Islet of Langerhans (tissue), 1 donor: Measurements from ENCODE around the gene ABCB9.
"Not testable (repeated sequence)": the region's sequence is repeated elsewhere in the genome, so short reads cannot be mapped to it uniquely, and the experiment has no call there.

Experiments used
- FAIRE-seq: peaks from one replicate; lab custom pipeline; 2011; peaks lifted over from hg19 to GRCh38; lab: Jason Lieb, UNC

The ABCB9 gene

DNA sequence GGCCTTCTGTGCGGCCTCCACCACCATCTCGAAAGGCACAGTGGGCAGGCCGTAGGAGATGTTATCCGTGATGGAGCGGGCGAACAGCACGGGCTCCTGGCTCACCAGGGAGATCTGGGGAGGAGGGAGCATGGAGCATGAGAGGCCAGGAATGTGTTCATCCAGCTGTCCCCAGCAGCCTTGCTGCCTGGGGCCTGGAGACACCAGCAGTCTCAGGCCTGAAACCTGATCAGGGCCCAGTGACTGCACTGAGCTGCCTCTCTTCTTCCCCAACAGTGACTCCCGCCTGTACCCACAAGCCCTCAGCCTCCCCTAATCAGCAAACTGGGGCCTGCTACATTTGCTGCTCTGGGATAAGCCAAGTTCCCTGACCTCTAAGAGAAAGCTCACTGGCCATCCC, 30.9 kb downstream of the ABCB9 start:
- no peak for FAIRE-seq

DNA sequence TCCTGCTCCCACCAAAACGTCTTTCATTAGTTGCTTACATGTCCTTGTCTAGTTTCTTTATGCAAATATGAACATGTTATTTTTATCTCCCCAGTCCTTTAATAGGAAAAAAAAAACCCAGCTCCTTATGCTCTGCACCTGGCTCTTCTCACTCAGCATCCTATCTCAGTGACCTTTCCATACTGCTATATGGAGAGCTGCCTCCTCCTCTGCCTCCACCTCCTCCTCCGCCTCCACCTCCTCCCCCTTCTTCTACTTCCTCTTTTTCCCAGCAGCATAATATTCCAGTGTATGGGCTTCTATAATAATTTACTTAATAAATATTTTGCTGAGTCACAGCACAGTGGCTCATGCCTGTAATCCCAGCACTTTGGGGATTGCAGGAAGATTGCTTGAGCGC, 31.5 kb downstream of the ABCB9 start:
- FAIRE-seq: no peak

DNA sequence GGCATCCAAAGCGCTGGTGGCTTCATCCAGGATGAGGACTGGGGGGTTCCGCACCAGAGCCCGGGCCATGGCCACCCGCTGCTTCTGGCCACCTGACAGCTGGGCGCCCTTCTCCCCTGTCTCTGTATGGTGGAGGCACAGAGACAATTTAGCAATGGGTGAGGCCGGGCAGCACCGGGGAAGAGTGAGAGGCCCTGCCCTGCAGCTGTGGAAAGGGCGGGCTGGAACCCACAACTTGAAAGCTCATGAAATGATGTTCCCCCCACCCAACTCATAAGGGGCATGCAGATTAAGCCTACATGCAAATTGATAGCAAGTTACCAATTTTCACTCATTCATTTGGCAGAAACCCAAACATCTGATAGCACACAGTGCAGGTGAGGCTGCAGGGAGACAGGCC, 34.1 kb downstream of the ABCB9 start:
- FAIRE-seq: no peak

DNA sequence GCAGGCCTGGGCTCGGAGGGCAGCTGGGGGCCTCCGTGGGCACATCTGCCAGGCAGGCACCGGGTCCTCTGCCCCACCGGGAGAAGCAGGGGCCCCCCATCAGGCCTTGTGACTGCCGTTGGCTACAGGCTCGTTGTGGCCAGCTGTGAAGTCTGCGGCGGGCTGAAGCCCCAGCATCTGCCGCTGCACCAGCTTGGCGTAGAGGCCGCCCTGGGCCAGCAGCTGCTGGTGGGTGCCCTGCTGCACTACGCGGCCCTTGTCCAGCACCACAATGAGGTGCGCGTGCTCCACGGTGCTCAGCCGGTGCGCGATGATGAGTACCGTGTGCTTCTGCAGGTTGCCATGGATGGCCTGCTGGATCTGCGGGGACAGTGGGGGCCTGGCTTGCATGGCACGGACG, 36.5 kb downstream of the ABCB9 start:
- no peak for FAIRE-seq

DNA sequence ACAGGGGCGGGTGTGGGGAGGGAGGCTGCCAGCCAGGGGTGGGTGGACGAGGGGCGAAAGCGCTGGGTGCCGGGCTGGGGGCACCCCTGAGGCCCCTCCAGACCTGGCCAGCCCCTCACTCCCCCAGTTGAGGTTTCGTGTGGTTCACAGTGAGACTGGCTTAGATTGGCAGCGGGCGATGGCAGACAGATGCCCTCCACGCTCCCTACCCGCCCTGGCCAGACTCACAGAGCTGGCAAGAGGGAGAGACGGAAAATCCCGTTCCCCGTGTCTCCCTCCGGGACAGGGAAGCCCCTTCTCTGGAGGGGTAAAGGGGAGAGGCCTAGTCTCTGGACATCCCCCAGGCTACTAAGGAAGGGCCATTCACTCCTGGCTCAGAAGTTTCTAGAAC, 37.1 kb downstream of the ABCB9 start:
- FAIRE-seq: no peak

DNA sequence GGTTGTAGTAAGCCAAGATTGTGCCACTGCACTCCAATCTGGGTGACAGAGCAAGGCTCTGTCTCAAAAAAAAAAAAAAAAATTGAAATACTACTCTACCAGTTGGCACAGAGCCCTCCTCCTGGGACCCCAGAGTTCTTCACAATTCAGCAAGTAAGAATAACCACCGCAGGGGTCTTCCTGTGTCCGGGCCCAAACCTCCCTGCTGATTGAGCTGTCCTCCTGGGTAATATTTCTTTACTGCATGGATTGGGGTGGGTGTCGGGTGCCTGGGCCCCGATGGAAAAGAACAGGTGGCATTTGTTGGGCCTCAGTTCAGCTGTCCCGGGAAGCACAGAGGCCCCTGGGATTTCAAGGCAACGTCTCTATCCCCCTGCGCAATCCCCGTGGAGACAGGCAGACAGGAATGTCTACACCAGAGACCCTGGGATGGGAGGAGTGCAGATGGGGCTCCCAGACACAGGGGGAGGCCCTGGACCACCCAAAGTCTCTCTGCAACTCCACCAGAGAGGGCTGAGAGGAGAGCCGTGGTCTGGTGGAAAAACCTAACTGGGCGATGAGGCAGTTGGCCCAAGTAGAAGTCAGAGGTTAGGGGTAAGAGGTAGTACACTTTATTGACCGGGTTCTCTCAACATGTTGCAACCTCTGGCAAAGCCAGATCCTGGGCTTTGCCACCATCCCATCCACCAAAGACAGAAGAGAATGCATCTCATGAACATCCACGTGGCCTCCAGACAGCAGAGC, 37.7 kb downstream of the ABCB9 start:
- no peak for FAIRE-seq

DNA sequence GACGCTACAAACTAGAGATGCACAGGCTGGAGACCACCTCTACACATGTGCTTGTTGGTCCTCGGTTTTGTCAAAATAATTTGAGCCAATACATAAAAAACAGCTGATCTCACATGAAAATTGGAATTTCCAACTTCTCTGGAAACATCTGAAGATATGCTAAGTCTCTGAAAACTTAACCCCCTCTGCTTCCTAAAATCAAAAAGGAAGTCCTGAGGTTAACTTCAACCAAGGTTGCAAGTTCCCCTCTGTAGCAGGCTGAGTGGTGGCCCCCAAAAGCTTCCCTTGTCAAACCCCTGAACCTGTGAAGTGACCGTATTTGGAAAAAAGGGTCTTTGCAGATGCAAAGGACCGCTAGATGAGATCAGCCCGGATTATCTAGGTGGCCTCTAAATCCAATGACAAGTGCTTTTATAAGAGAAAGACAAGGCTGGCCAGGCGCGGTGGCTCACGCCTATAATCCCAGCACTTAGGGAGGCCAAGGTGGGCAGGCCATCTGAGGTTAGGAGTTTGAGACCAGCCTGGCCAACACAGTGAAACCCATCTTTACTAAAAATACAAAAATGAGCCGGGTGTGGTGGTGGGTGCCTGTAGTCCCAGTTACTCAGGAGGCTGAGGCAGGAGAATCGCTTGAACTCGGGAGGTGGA, 38.4 kb downstream of the ABCB9 start:
- no peak for FAIRE-seq

DNA sequence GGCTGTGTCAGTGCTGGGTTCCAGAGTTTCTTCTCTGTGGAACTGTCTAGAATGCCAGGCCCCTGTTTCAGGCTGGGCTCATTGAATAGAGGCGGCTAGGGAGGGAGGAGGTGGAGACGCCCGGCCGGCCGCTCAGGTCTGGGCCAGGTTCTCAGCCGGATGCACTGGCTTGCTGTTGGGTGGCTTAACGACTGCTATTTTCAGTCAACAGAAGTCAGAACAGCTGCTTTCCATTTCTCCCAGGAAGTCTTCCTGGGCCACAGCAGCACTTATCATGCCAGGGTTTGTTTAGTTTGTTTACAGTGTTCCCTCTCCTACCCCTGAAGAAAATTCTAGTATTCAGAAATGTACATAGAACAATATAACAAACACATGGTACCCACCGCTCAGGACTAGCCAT, 44.3 kb downstream of the ABCB9 start:
- FAIRE-seq: no peak

DNA sequence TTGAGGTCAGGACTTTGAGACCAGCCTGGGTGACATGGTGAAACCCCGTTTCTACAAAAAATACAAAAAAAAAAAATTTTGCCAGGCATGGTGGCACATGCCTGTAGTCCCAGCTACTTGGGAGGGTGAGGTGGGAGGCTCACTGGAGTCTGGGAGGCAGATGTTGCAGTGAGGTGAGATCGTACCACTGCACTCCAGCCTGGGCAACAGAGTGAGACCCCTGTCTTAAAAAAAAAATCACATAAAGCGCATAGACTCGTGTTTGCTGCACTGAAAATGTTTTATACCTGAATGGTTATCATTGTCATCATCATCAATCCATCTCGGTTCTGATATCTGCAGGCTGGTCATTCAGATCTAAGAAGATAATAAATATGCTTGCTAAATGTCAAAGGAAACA, 45.6 kb downstream of the ABCB9 start:
- FAIRE-seq: no peak

DNA sequence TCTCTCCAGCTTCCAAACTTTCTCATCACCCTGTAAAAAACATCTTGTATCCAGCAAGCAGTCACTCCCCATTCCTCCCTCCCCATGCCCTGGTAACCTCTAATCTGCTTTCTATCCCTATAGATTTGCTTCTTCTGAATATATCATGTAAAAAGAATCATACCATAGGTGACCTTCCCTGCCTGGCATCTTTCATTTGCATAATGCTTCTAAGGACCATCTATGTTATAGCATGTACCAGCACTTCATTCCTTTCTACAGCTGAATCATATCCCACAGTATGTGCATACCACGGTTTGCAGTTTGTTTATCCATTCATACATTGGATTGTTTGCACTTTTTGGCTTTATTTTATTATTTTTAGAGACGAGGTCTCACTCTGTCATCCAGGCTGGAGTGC, 47.4 kb downstream of the ABCB9 start:
- FAIRE-seq: no peak

DNA sequence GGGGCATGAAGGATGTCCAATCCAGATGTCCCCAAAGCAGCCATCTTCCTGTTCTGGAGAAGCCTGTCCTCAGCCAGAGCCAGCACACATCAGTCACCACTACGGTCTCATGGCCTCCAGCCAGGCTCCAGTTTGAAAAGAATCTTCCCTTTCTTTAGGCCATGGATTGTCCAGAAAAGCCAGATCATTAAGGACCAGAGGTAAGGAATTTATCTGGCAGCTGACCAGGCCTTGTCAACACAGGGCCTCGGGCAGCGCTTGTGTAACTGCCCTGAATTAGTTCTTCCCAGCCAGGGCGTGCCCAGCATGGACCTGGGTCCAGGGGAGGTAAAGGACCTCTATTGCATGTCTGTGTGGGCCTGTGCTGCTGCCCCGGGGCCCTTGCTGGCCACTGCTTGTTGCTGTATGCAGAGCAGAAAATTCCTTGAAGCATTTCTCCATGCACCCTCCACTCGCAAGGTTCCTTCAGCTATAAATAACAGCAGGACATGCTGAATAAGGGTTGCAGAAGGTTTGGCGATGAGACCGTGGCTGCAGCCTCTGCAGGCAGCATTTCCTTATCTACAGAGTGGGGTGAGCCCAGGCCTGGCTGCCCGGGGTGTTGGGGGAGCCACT, 48.6 kb downstream of the ABCB9 start:
- no peak for FAIRE-seq

DNA sequence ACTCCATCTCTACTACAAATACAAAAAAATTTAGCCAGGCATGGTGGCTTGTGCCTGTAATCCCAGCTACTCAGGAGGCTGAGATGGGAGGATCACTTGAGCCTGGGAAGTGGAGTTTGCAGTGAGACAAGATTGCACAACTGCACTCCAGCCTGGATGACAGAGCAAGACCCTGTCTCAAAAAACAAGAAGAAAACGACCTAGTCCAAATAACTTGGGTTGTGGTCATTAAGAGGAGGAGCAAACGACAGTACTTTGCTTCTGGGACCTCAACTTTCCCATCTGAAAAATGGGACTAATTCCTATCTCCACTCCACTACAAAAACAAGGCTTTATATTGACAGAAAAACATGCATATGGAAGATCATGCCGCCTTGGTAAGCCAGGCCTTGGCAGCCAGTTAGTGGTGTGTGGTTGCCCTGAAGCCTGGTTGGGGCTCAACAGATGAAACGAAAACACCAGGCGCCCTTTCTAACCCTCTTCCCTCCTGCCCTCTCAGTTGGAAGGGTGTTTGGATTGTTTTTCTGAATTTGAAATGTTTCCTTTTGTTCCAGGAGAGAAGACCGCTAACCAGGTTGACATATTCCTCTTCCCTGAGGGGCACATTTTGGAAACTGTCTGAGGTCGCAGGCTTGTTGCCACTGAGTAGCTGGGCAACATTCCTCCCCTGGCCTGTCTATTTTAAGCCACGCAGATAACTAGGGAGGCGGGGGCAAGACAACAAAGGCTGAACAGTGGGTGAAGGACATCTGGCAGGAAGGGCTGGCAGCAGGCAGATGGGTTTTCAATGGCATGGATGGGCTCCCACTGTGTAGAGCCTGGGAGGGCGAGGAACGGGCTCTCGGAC, 56.6 kb downstream of the ABCB9 start:
- no peak for FAIRE-seq

DNA sequence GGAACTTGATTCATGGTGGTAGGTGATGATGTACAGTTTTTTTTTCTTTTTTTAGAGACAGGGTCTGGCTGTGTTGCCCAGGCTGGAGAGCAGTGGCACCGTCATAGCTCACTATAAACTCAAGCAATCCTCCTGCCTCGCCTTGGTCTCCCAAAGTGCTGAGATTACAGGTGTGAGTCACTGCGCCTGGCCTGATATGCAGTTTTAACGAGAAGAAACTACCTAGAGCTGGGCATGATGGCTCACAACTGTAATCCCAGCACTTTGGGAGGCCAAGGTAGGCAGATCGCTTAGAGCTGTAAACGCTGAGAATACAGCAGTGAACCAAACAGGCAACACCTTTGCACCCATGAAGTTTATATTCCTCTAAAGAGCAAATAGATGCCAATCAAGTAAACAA, 57.3 kb downstream of the ABCB9 start:
- no peak for FAIRE-seq

DNA sequence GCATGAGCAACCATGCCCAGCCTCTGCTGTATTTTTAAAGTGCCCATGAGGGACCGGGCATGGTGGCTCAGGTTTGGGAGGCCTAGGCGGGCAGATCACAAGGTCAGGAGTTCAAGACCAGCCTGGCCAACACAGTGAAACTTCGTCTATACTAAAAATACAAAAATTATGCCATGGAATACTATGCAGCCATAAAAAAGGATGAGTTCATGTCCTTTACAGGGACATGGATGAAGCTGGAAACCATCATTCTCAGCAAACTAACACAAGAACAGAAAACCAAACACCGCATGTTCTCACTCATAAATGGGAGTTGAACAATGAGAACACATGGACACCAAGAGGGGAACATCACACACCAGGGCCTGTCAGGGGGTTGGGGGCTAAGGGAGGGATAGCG, 61.0 kb downstream of the ABCB9 start:
- FAIRE-seq: not testable (repeated sequence)

DNA sequence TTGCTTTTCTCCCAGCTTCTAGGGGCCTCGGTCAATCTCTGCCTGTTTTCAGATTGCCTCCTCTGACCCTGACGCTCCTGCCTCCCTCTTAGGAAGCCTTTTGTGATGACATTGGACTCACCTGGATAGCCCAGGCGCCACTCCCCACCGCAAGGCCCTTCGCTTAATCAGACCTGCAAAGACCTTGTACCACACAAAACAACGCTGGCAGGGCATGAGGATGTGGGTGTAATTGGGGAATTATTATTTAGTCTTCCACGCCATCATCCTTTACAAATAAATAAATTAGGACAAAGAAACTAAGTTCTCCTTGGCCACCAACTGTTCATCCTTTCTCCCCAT, 62.6 kb downstream of the ABCB9 start:
- FAIRE-seq: no peak

DNA sequence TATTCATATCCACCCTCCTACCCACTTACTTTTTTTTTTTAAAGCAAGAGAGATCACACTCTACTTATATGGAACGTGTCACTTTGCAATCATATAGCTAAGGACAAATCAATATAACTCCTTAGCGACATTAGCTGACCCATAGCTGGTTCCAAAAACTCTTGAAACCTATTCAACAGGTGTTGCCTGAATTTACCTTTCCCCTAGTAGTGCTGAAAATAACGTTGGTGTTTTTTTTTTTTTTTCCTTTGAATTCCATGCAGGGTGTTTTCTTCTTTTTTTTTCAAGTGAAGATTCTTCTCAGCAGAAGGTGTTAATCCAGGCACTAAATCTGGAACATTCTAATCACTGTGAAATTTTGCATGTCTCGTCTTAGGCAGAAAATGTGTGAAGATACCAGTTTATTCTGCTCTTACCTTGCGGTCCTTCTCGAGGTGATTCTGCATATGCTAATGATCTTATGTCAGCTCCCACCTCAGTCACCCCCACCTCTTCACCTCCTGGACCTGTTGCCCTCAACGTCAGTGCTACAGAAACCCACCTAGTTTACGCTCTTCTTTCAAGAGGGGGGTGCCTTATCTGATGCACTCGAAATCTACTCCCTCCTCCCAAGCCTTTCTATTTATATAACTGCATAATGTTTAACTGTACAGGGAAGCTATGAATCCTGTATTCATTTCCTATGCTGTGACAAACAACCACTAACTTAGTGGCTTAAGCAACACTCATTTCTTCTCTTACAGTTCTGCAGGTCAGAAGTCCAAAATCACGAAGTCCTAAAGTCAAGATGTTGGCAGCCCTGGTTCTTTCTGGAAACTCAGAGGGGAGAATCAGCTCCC, 63.2 kb downstream of the ABCB9 start:
- FAIRE-seq: no peak

DNA sequence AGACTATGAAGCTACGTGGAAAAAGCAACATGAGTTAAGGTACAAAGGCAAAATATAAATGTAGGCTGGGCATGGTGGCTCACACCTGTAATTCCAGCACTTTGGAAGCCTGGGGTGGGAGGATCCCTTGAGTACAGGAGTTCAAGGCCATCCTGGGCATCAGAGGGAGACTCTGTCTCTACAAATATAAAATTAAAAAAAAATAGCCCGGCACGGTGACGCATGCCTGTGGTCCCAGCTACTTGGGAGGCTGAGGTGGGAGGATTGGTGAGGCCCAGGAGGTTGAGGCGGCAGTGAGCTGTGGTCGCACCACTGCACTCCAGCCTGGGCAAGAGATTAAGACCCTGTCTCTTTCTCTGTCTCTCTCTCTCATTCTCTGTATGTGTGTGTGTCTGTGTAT, 66.4 kb downstream of the ABCB9 start:
- no peak for FAIRE-seq

DNA sequence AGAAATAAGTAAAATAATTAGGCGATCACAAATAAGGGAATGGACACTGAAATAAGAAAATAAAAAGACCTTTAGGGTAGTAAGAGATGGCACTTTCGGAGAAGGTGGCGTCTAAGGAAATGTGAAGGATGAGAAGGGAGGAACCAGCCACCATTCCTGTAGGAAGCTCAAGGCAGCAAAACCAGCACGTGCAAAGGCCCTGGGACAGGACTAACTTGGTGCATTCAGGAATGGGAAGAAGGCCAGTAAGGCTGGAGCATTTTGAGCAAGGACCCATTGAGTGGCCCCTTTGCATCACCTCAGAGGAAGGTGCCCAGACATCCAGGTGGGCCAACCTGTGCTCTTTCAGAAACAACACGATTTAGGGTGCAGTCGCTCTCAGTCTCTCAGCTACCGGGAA, 69.6 kb downstream of the ABCB9 start:
- FAIRE-seq: no peak

DNA sequence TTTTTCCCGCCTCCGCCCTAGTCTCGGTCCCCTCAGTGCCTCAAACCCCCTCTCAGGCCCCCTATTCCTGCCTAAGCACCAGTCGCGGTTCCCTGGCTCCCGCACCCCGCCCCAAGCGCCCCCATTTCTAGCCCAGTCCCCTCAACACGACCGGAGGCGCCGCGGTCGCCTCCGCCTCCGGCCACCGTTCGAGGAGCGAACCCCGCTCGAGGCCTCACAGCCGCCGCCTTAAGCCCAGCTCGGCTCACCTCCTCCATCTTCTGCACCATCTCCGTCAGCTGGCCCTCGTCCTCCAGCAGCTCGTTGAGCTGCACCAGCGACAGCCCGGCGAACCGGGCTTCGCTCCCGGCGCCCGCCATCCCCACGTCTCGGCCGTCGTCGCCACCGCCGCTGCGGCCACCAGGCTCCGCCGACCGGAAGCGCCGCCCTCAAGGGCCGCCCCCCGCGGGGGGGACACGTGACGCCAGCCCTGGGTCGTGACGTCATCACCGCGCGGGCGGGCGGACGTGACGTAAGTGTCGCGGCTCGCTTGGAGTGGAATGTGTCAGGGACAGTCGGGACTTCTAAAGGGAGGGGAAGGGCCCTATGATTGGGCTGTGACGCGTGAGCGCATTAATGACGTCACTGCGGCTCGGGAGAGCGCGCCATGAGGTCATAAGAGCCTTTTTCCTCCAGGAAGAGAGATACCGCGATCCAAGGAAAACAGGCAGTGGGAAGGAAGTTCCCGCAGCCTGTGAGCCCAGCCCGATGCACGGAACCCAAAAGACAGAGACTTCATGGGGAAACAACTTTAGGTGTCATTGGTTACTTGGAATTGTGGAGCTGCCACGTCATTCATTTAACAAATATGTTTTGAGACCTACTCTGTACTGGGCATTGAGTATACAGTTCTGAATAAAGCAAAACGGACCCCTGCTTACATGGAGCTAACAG, 70.3 kb downstream of the ABCB9 start, which contains the start of gene VPS37B:
Gene VPS37B (minus strand): TSS at position 421 of the 933 bp plus-strand sequence. CDS start 62 bp downstream, at position 359.
- no peak for FAIRE-seq

DNA sequence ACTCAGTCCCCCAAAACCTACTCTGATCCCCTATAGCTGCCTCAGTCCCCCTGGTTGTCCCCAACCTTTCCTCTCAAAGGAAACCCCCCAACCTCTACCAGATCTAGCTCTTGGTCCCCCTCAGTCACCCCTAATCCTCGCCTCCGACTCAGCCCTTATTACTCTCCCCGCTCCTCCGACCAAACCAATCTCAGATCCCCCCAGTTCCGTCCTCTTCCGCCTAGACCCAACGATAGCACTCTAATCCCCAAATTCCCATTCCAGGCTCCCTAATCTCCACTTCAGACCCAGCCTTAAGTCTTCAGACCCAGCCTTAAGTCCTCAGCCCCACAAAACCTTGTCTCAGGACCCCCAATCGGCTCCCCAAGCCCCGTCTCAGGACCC, 71.0 kb downstream of the ABCB9 start:
- no peak for FAIRE-seq
